ENCODE results near the gene LMO7.
"Not testable (repeated sequence)": the region's sequence is repeated elsewhere in the genome, so short reads cannot be mapped to it uniquely, and the experiment has no call there.

LMO7 gene

DNA sequence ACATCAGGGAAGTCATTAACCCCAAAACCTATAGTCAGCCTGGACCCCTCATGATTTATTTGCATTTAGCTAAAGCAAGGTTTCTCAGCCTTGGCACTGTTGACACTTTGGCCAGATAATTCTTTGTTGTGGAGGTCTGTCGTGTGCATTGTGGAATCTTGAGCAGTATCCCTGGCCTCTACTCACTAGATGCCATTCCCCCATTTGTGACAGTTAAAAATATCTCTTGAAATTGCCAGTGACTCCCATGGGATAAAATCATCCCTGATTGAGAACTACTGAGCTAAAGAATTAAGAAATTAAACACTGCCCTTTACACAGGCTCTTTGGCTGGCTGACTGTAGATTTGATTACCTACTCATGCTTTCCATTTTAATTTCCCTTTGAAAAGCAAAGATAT is 102.7 kb downstream of the LMO7 start:
- Histone ChIP-seq H3K4me2 (ENCODE audit: insufficient read depth, low read length, poor library complexity, severe bottlenecking) (no peak overlapping the region), H4K8ac (ENCODE audit: low read depth, low read length) (no peak overlapping the region), H2BK120ac (ENCODE audit: low read depth, low read length) (no peak overlapping the region), H2BK12ac (ENCODE audit: low read length) (no peak overlapping the region), H3K14ac (ENCODE audit: low read length) (no peak overlapping the region), H3K79me1 (ENCODE audit: low read depth, low read length) (no peaks in the 10 kb centered on the region), H3K27me3 (ENCODE audit: control insufficient read depth in 3 of 3, insufficient read depth in 3 of 3, low read depth in 1 of 3, low read length in 3 of 3) (no peaks in the 10 kb centered on the region), H2AFZ (ENCODE audit: low read length) (no peak overlapping the region), H3K36me3 (replicated peaks in 1 of 2; ENCODE audit: control insufficient read depth in 2 of 2, insufficient read depth in 2 of 2, low read length in 2 of 2) (no peaks in the 10 kb centered on the region), H2BK15ac (ENCODE audit: low read length) (no peak overlapping the region), H2BK5ac (ENCODE audit: low read length) (no peak overlapping the region), H4K91ac (ENCODE audit: low read depth, low read length, poor library complexity) (no peak overlapping the region), H3K23ac (ENCODE audit: low read depth, low read length, poor library complexity) (no peak overlapping the region), H3K9me3 (replicated peaks in 1 of 2; ENCODE audit: control insufficient read depth in 2 of 2, insufficient read depth in 1 of 2, low read depth in 1 of 2, low read length in 2 of 2) (no peaks in the 10 kb centered on the region), H3K18ac (ENCODE audit: low read length) (no peak overlapping the region), H3K4me1 (ENCODE audit: control insufficient read depth in 2 of 2, insufficient read depth in 1 of 2, low read depth in 1 of 2, low read length in 2 of 2) (no peaks in the 10 kb centered on the region), H2AK5ac (ENCODE audit: low read depth, low read length) (no peak overlapping the region), H3K4me3 (ENCODE audit: low read length in 2 of 2) (no peak overlapping the region), H3K4ac (ENCODE audit: low read length) (no peak overlapping the region), H3K9ac (ENCODE audit: low read depth, low read length, poor library complexity) (no peak overlapping the region), H3K27ac (replicated peaks; ENCODE audit: low read length) (no peak overlapping the region)
- DNase-seq (ENCODE audit: low spot score): no peak
- no CpG with 5 or more reads among the region's 1 CpG for WGBS, 2 donors (ENCODE audit: extremely low coverage in 2 of 2, insufficient read length in 2 of 2, insufficient replicate concordance in 1 of 2)

DNA sequence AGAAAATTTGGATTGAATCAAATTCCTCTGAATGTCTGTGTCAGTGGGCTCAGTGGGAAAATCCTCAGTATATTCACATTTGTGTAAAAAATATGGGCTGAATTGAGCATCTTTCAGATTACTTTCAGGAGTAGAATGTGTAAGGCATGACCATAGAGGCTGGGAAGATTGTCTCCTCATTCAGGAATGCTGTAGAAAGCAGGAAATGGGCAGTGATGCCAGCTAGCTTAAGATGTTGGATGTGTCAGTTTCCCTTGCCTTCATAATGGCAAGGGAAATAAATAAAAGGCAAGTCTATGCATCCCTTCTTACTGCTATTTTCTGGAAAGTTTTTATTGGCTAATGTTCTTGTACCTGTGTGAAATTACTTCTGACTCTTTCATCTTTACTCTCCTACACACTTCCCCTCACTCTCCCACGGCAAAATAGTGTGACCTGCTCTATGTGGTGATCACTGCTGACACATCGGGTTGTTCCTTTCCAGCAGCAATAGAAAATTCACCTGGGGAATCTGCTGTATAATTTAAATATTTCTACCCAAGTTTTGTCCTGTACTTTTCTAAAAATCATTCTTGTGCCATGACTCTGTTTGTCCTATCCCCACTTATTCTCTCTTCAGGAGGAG is 103.2 kb downstream of the LMO7 start:
- Histone ChIP-seq H2BK15ac (ENCODE audit: low read length) (no peak overlapping the region), H4K91ac (ENCODE audit: low read depth, low read length, poor library complexity) (no peak overlapping the region), H2BK12ac (ENCODE audit: low read length) (no peak overlapping the region), H3K27ac (replicated peaks; ENCODE audit: low read length) (no peak overlapping the region), H3K14ac (ENCODE audit: low read length) (no peak overlapping the region), H3K9ac (ENCODE audit: low read depth, low read length, poor library complexity) (no peak overlapping the region), H2AK5ac (ENCODE audit: low read depth, low read length) (no peak overlapping the region), H2BK5ac (ENCODE audit: low read length) (no peak overlapping the region), H3K79me1 (ENCODE audit: low read depth, low read length) (no peaks in the 10 kb centered on the region), H3K4me1 (ENCODE audit: control insufficient read depth in 2 of 2, insufficient read depth in 1 of 2, low read depth in 1 of 2, low read length in 2 of 2) (no peaks in the 10 kb centered on the region), H3K4me2 (ENCODE audit: insufficient read depth, low read length, poor library complexity, severe bottlenecking) (no peak overlapping the region), H3K4me3 (ENCODE audit: low read length in 2 of 2) (no peak overlapping the region), H3K23ac (ENCODE audit: low read depth, low read length, poor library complexity) (no peak overlapping the region), H3K27me3 (ENCODE audit: control insufficient read depth in 3 of 3, insufficient read depth in 3 of 3, low read depth in 1 of 3, low read length in 3 of 3) (no peaks in the 10 kb centered on the region), H3K4ac (ENCODE audit: low read length) (no peak overlapping the region), H3K9me3 (replicated peaks in 1 of 2; ENCODE audit: control insufficient read depth in 2 of 2, insufficient read depth in 1 of 2, low read depth in 1 of 2, low read length in 2 of 2) (no peaks in the 10 kb centered on the region), H3K36me3 (replicated peaks in 1 of 2; ENCODE audit: control insufficient read depth in 2 of 2, insufficient read depth in 2 of 2, low read length in 2 of 2) (no peaks in the 10 kb centered on the region), H3K18ac (ENCODE audit: low read length) (no peak overlapping the region), H2BK120ac (ENCODE audit: low read depth, low read length) (no peak overlapping the region), H2AFZ (ENCODE audit: low read length) (no peak overlapping the region), H4K8ac (ENCODE audit: low read depth, low read length) (no peak overlapping the region)
- no peak for DNase-seq (ENCODE audit: low spot score)
- no CpG with 5 or more reads among the region's 2 CpGs for WGBS, 2 donors (ENCODE audit: extremely low coverage in 2 of 2, insufficient read length in 2 of 2, insufficient replicate concordance in 1 of 2)

DNA sequence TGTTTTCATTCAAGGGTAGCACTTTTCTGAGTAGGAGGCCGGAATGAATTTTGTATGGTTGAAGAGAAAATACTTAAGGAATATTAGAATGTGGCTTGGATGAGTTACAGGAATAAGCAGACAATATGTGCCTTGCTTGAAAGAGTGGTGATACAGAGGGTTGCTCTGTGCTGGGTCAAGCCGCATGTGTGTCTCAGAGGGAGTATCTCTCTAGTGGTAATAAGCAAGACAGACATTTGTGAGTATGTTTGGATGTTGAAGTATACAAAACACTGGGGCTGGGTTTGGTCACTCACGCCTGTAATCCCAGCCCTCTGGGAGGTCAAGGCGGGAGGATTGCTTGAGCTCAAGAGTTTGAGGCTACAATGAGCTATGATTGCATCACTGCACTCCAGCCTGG is 103.9 kb downstream of the LMO7 start:
- no peak overlapping the region for H2BK15ac ChIP-seq (ENCODE audit: low read length)
- no peak for DNase-seq (ENCODE audit: low spot score)
- H3K79me1 ChIP-seq (ENCODE audit: low read depth, low read length): no peaks in the 10 kb centered on the region
- no CpG with 5 or more reads among the region's 4 CpGs for WGBS, 2 donors (ENCODE audit: extremely low coverage in 2 of 2, insufficient read length in 2 of 2, insufficient replicate concordance in 1 of 2)
- H3K18ac ChIP-seq (ENCODE audit: low read length): no peak overlapping the region
- no peak overlapping the region for H3K9ac ChIP-seq (ENCODE audit: low read depth, low read length, poor library complexity)
- H2AFZ ChIP-seq (ENCODE audit: low read length): no peak overlapping the region
- H4K8ac ChIP-seq (ENCODE audit: low read depth, low read length): no peak overlapping the region
- no peaks in the 10 kb centered on the region for H3K9me3 ChIP-seq (replicated peaks in 1 of 2; ENCODE audit: control insufficient read depth in 2 of 2, insufficient read depth in 1 of 2, low read depth in 1 of 2, low read length in 2 of 2)
- H3K4me1 ChIP-seq (ENCODE audit: control insufficient read depth in 2 of 2, insufficient read depth in 1 of 2, low read depth in 1 of 2, low read length in 2 of 2): no peaks in the 10 kb centered on the region
- no peak overlapping the region for H3K4me3 ChIP-seq (ENCODE audit: low read length in 2 of 2)
- H3K4ac ChIP-seq (ENCODE audit: low read length): no peak overlapping the region
- H3K27me3 ChIP-seq (ENCODE audit: control insufficient read depth in 3 of 3, insufficient read depth in 3 of 3, low read depth in 1 of 3, low read length in 3 of 3): no peaks in the 10 kb centered on the region
- H3K14ac ChIP-seq (ENCODE audit: low read length): no peak overlapping the region
- H4K91ac ChIP-seq (ENCODE audit: low read depth, low read length, poor library complexity): no peak overlapping the region
- H2AK5ac ChIP-seq (ENCODE audit: low read depth, low read length): no peak overlapping the region
- H2BK120ac ChIP-seq (ENCODE audit: low read depth, low read length): no peak overlapping the region
- no peak overlapping the region for H2BK5ac ChIP-seq (ENCODE audit: low read length)
- H3K23ac ChIP-seq (ENCODE audit: low read depth, low read length, poor library complexity): no peak overlapping the region
- H2BK12ac ChIP-seq (ENCODE audit: low read length): no peak overlapping the region
- H3K36me3 ChIP-seq (replicated peaks in 1 of 2; ENCODE audit: control insufficient read depth in 2 of 2, insufficient read depth in 2 of 2, low read length in 2 of 2): no peaks in the 10 kb centered on the region
- no peak overlapping the region for H3K27ac ChIP-seq (replicated peaks; ENCODE audit: low read length)
- H3K4me2 ChIP-seq (ENCODE audit: insufficient read depth, low read length, poor library complexity, severe bottlenecking): no peak overlapping the region

DNA sequence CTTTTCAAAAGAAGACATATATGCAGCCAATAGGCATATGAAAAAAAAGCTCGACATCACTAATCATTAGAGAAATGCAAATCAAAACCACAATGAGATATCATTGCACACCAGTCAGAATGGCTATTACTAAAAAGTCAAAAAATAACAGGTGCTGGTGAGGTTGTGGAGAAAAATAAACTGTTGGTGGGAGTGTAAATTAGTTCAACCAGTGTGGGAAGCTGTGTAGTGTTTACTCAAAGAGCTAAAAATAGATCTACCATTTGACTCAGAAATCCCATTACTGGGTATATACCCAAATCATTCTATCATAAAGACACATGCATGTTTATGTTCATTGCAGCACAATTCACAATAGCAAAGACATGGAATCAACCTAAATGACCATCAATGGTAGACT is 106.9 kb downstream of the LMO7 start:
- H3K18ac ChIP-seq (ENCODE audit: low read length); H3K27me3 ChIP-seq (ENCODE audit: control insufficient read depth in 3 of 3, insufficient read depth in 3 of 3, low read depth in 1 of 3, low read length in 3 of 3); H2AFZ ChIP-seq (ENCODE audit: low read length); H3K4ac ChIP-seq (ENCODE audit: low read length); H2BK120ac ChIP-seq (ENCODE audit: low read depth, low read length); H3K4me2 ChIP-seq (ENCODE audit: insufficient read depth, low read length, poor library complexity, severe bottlenecking); H3K14ac ChIP-seq (ENCODE audit: low read length); H3K27ac ChIP-seq (replicated peaks; ENCODE audit: low read length); H2AK5ac ChIP-seq (ENCODE audit: low read depth, low read length); H2BK15ac ChIP-seq (ENCODE audit: low read length); H2BK12ac ChIP-seq (ENCODE audit: low read length); DNase-seq (ENCODE audit: low spot score); H4K91ac ChIP-seq (ENCODE audit: low read depth, low read length, poor library complexity); H3K79me1 ChIP-seq (ENCODE audit: low read depth, low read length); H2BK5ac ChIP-seq (ENCODE audit: low read length); H3K4me1 ChIP-seq (ENCODE audit: control insufficient read depth in 2 of 2, insufficient read depth in 1 of 2, low read depth in 1 of 2, low read length in 2 of 2); H4K8ac ChIP-seq (ENCODE audit: low read depth, low read length); H3K4me3 ChIP-seq (ENCODE audit: low read length in 2 of 2); H3K23ac ChIP-seq (ENCODE audit: low read depth, low read length, poor library complexity); H3K36me3 ChIP-seq (replicated peaks in 1 of 2; ENCODE audit: control insufficient read depth in 2 of 2, insufficient read depth in 2 of 2, low read length in 2 of 2); H3K9me3 ChIP-seq (replicated peaks in 1 of 2; ENCODE audit: control insufficient read depth in 2 of 2, insufficient read depth in 1 of 2, low read depth in 1 of 2, low read length in 2 of 2); H3K9ac ChIP-seq (ENCODE audit: low read depth, low read length, poor library complexity): not testable (repeated sequence)
- WGBS, 2 donors (ENCODE audit: extremely low coverage in 2 of 2, insufficient read length in 2 of 2, insufficient replicate concordance in 1 of 2): no CpG with 5 or more reads among the region's 1 CpG
